A549 (cell line): ENCODE measurements around the gene TEFM. TPM values are rescaled to one million over a fixed set of nuclear protein-coding genes. Genes with fewer than 3 reads are reported as not detected.

ENCODE experiments used
- NR3C1 ChIP-seq: fragments of >200 bp; sonication (Bioruptor Twin); formaldehyde crosslinking; IDR thresholded peaks from 3 replicates; pipeline ENCODE4 v1.6.1; 2017
- polyA plus RNA-seq, 4 experiments: library from polyadenylated mRNA; depleted of rRNA in 3 of 4; stranded (reverse); fragments of >200 nt; fragmentation: RNase III in 1 of 4; extraction: RNeasy Plus Mini Kit Qiagen cat#74134 plus additional on column Dnase treatment in 1 of 4; gene quantifications; 2 replicates in 3 of 4; 3 replicates in 1 of 4; pipeline ENCODE4 v1.2.3, GENCODE V29; 2011 to 2017
- small RNA-seq, 6 experiments: library from RNA; depleted of rRNA; stranded (forward); fragments of <200 nt; gene quantifications; one replicate each; pipeline ENCODE3, GENCODE V24; 2012

TEFM gene
- polyA plus RNA-seq, 2 of the 4 experiments (the other 2 are of a cell fraction): 26.8 to 27.5 TPM

GRCh38 chr17:30854146-30854545 is 51.9 kb downstream of the TEFM start (continued):
- TF ChIP-seq NR3C1: no peak
- TF ChIP-seq, all 56 proteins: peak for 0

Small RNA genes within 50 kb of the gene (small RNA-seq; reads per million reads assigned to genes)
- gene RNU6-298P: 0 reads per million in 6 experiments

Other genes starting within 250 kb of the TEFM start
- 26.6 and 31.0 TPM in 2 replicates for gene CRLF3, start 81.5 kb downstream of the TEFM start, polyA plus RNA-seq (2011; rRNA removed)
- gene CRLF3, start 81.5 kb downstream of the TEFM start, polyA plus RNA-seq (2017; fragmentation: RNase III; extraction: RNeasy Plus Mini Kit Qiagen cat#74134 plus additional on column Dnase treatment): 16.1 to 17.4 TPM (median 16.3 TPM) in 3 replicates
- gene ATAD5, start 74.3 kb downstream of the TEFM start, polyA plus RNA-seq (2011; rRNA removed): 6.3 and 9.5 TPM in 2 replicates
- 4.5 to 4.9 TPM (median 4.7 TPM) in 3 replicates for gene ATAD5, start 74.3 kb downstream of the TEFM start, polyA plus RNA-seq (2017; fragmentation: RNase III; extraction: RNeasy Plus Mini Kit Qiagen cat#74134 plus additional on column Dnase treatment)
- 4.5 and 5.0 TPM in 2 replicates for gene ADAP2, start 15.7 kb upstream of the TEFM start, polyA plus RNA-seq (2011; rRNA removed)
- gene ADAP2, start 15.7 kb upstream of the TEFM start, polyA plus RNA-seq (2017; fragmentation: RNase III; extraction: RNeasy Plus Mini Kit Qiagen cat#74134 plus additional on column Dnase treatment): 3.3 to 3.9 TPM (median 3.7 TPM) in 3 replicates
- 35.0 and 43.1 TPM in 2 replicates for gene RNF135, start 64.8 kb upstream of the TEFM start, polyA plus RNA-seq (2011; rRNA removed)
- 23.1 to 25.8 TPM (median 24.7 TPM) in 3 replicates for gene RNF135, start 64.8 kb upstream of the TEFM start, polyA plus RNA-seq (2017; fragmentation: RNase III; extraction: RNeasy Plus Mini Kit Qiagen cat#74134 plus additional on column Dnase treatment)
- gene NF1, start 188.7 kb upstream of the TEFM start, polyA plus RNA-seq (2011; rRNA removed): 73.2 and 82.5 TPM in 2 replicates
- 15.9 to 17.6 TPM (median 16.6 TPM) in 3 replicates for gene NF1, start 188.7 kb upstream of the TEFM start, polyA plus RNA-seq (2017; fragmentation: RNase III; extraction: RNeasy Plus Mini Kit Qiagen cat#74134 plus additional on column Dnase treatment)